ENCODE results near the gene TMEM53.

The TMEM53 gene

GRCh38 chr1:44653107-44653964 lies 20.9 kb downstream of the TMEM53 start:
- H3K27ac Mint-ChIP-seq: no peak overlapping the region
- no peaks in the 10 kb centered on the region for H3K27me3 Mint-ChIP-seq
- no peaks in the 10 kb centered on the region for H3K9me3 Mint-ChIP-seq
- H3K36me3 Mint-ChIP-seq (ENCODE audit: low read depth): peaks cover 80% of the 10 kb centered on the region
- H3K4me3 Mint-ChIP-seq: no peak overlapping the region
- no peaks in the 10 kb centered on the region for H3K4me1 Mint-ChIP-seq (ENCODE audit: low read depth)
- intact Hi-C loops (cut with micrococcal nuclease): no loop called here

GRCh38 chr1:44652445-44653106 lies 21.7 kb downstream of the TMEM53 start:
- Mint-ChIP-seq H3K4me1 (ENCODE audit: low read depth) (no peaks in the 10 kb centered on the region), H3K9me3 (no peaks in the 10 kb centered on the region), H3K4me3 (no peak overlapping the region), H3K27ac (no peak overlapping the region), H3K27me3 (no peaks in the 10 kb centered on the region), H3K36me3 (ENCODE audit: low read depth) (peaks cover 80% of the 10 kb centered on the region)
- intact Hi-C loops (cut with micrococcal nuclease): no loop called here

- Mint-ChIP-seq H3K27me3 (no peaks in the 10 kb centered on the region), H3K4me1 (ENCODE audit: low read depth) (no peaks in the 10 kb centered on the region), H3K27ac (no peak overlapping the region), H3K36me3 (ENCODE audit: low read depth) (peaks cover 84% of the 10 kb centered on the region), H3K9me3 (no peaks in the 10 kb centered on the region), H3K4me3 (no peak overlapping the region)
- intact Hi-C loops (cut with micrococcal nuclease): no loop called here
These were observed 23.2 kb downstream of the TMEM53 start for GRCh38 chr1:44651069-44651468.

GRCh38 chr1:44650159-44650831 lies 24.0 kb downstream of the TMEM53 start:
- no peak overlapping the region for H3K4me3 Mint-ChIP-seq
- intact Hi-C loops (cut with micrococcal nuclease): no loop called here
- no peaks in the 10 kb centered on the region for H3K27me3 Mint-ChIP-seq
- no peaks in the 10 kb centered on the region for H3K4me1 Mint-ChIP-seq (ENCODE audit: low read depth)
- no peaks in the 10 kb centered on the region for H3K9me3 Mint-ChIP-seq
- H3K27ac Mint-ChIP-seq: no peak overlapping the region
- H3K36me3 Mint-ChIP-seq (ENCODE audit: low read depth): peaks cover 92% of the 10 kb centered on the region

- H3K36me3 Mint-ChIP-seq (ENCODE audit: low read depth): peaks cover 94% of the 10 kb centered on the region
- intact Hi-C loops (cut with micrococcal nuclease): no loop called here
- H3K27ac Mint-ChIP-seq: no peak overlapping the region
- H3K27me3 Mint-ChIP-seq: no peaks in the 10 kb centered on the region
- H3K4me3 Mint-ChIP-seq: no peak overlapping the region
- H3K9me3 Mint-ChIP-seq: no peaks in the 10 kb centered on the region
- H3K4me1 Mint-ChIP-seq (ENCODE audit: low read depth): no peaks in the 10 kb centered on the region
These were observed 24.5 kb downstream of the TMEM53 start for GRCh38 chr1:44649788-44650158.

GRCh38 chr1:44648529-44649250 lies 25.6 kb downstream of the TMEM53 start:
- Mint-ChIP-seq H3K27ac (no peak overlapping the region), H3K4me1 (ENCODE audit: low read depth) (no peaks in the 10 kb centered on the region), H3K4me3 (no peak overlapping the region), H3K36me3 (ENCODE audit: low read depth) (peaks cover 96% of the 10 kb centered on the region), H3K9me3 (no peaks in the 10 kb centered on the region), H3K27me3 (no peaks in the 10 kb centered on the region)
- intact Hi-C loops (cut with micrococcal nuclease): no loop called here

- Mint-ChIP-seq H3K27ac (no peak overlapping the region), H3K9me3 (no peaks in the 10 kb centered on the region), H3K4me3 (no peak overlapping the region), H3K27me3 (no peaks in the 10 kb centered on the region), H3K4me1 (ENCODE audit: low read depth) (no peaks in the 10 kb centered on the region), H3K36me3 (ENCODE audit: low read depth) (peaks cover 99% of the 10 kb centered on the region)
- intact Hi-C loops (cut with micrococcal nuclease): no loop called here
These were observed 26.4 kb downstream of the TMEM53 start for GRCh38 chr1:44647896-44648295.

- H3K36me3 Mint-ChIP-seq (ENCODE audit: low read depth): peaks cover 100% of the 10 kb centered on the region
- no peak overlapping the region for H3K27ac Mint-ChIP-seq
- H3K4me3 Mint-ChIP-seq: no peak overlapping the region
These were observed 27.8 kb downstream of the TMEM53 start for GRCh38 chr1:44646261-44647110.

GRCh38 chr1:44645476-44646244 lies 28.6 kb downstream of the TMEM53 start:
- Mint-ChIP-seq H3K36me3 (ENCODE audit: low read depth) (peaks cover 100% of the 10 kb centered on the region), H3K4me3 (no peak overlapping the region)

More at GRCh38 chr1:44646261-44647110, 27.8 kb downstream of the TMEM53 start:
- Mint-ChIP-seq H3K9me3 (no peaks in the 10 kb centered on the region), H3K27me3 (no peaks in the 10 kb centered on the region), H3K4me1 (ENCODE audit: low read depth) (no peaks in the 10 kb centered on the region)
- intact Hi-C loops (cut with micrococcal nuclease): no loop called here

GRCh38 chr1:44644806-44645205 lies 29.5 kb downstream of the TMEM53 start:
- no peak overlapping the region for H3K27ac Mint-ChIP-seq
- H3K36me3 Mint-ChIP-seq (ENCODE audit: low read depth): peaks cover 100% of the 10 kb centered on the region
- H3K9me3 Mint-ChIP-seq: no peaks in the 10 kb centered on the region
- intact Hi-C loops (cut with micrococcal nuclease): no loop called here
- no peak overlapping the region for H3K4me3 Mint-ChIP-seq
- H3K4me1 Mint-ChIP-seq (ENCODE audit: low read depth): no peaks in the 10 kb centered on the region
- no peaks in the 10 kb centered on the region for H3K27me3 Mint-ChIP-seq

More at GRCh38 chr1:44645476-44646244, 28.6 kb downstream of the TMEM53 start:
- H3K9me3 Mint-ChIP-seq: no peaks in the 10 kb centered on the region
- H3K27ac Mint-ChIP-seq: no peak overlapping the region
- intact Hi-C loops (cut with micrococcal nuclease): no loop called here
- no peaks in the 10 kb centered on the region for H3K27me3 Mint-ChIP-seq
- no peaks in the 10 kb centered on the region for H3K4me1 Mint-ChIP-seq (ENCODE audit: low read depth)

- Mint-ChIP-seq H3K4me3 (no peak overlapping the region), H3K27ac (no peak overlapping the region), H3K4me1 (ENCODE audit: low read depth) (no peaks in the 10 kb centered on the region), H3K27me3 (no peaks in the 10 kb centered on the region), H3K9me3 (no peaks in the 10 kb centered on the region), H3K36me3 (ENCODE audit: low read depth) (peaks cover 100% of the 10 kb centered on the region)
- intact Hi-C loops (cut with micrococcal nuclease): no loop called here
These were observed 30.5 kb downstream of the TMEM53 start for GRCh38 chr1:44643721-44644334.

GRCh38 chr1:44642925-44643324 lies 31.4 kb downstream of the TMEM53 start:
- H3K27me3 Mint-ChIP-seq: no peaks in the 10 kb centered on the region
- no peak overlapping the region for H3K4me3 Mint-ChIP-seq
- H3K36me3 Mint-ChIP-seq (ENCODE audit: low read depth): peaks cover 100% of the 10 kb centered on the region
- intact Hi-C loops (cut with micrococcal nuclease): no loop called here
- no peaks in the 10 kb centered on the region for H3K4me1 Mint-ChIP-seq (ENCODE audit: low read depth)
- no peaks in the 10 kb centered on the region for H3K9me3 Mint-ChIP-seq
- H3K27ac Mint-ChIP-seq: no peak overlapping the region
